GM21526 (cell line): ENCODE data around the gene CEACAM21.

ENCODE experiments used
- ATAC-seq: cut with Tn5 transposase; IDR thresholded peaks from one replicate; pipeline ENCODE4 v1.9.1; 2021; ENCODE audit warnings: moderate library complexity; ENCODE audit not compliant: unreplicated experiment, low FRiP score

CEACAM21 gene

GRCh38 chr19:41584260-41584810 is 8.4 kb downstream of the CEACAM21 start:
- ATAC-seq = no peak

DNA sequence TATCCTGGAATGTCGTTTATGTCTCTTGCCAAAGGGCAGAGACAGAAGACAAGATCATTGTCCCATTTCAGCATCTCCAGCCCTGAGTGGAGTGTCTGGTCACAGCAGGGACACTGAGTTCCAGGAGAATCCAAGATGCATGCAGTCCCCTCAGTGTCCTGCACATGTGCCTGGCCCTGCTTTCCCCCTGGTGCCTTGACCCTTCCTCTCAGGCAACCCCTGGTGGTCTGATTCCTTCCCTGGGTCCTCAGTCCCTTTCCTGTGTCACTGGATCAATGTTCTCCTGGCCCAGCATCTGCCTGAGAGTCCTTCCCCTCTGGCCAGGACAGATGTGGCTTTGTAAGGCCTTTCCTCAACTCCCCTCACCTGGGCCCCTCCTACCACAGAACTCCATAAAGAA is 9.0 kb downstream of the CEACAM21 start:
- ATAC-seq = no peak

- ATAC-seq = no peak
Observed at GRCh38 chr19:41586064-41586463, 10.1 kb downstream of the CEACAM21 start.

GRCh38 chr19:41587101-41587837 is 11.3 kb downstream of the CEACAM21 start:
- ATAC-seq = no peak

DNA sequence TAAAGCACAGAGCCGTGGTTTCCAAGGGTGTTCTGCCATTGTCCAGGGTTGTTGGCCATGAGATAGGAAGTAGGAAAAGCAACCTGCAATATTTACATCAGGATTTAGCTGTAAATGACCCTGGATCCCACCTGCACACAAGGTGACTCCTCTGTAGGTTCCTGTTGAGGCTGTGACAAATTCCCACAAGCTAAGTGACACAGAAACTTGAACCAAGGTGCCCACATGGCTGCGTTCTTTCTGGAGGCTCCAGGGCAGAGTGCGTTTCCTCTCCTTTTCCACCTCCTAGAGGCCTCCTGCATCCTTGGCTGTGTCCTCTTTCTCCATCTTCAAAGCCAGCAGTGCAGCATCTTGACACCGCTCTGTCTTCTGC is 11.9 kb downstream of the CEACAM21 start:
- ATAC-seq = no peak

GRCh38 chr19:41588497-41589209 is 12.7 kb downstream of the CEACAM21 start:
- ATAC-seq = no peak

- ATAC-seq = no peak
Observed at GRCh38 chr19:41589371-41589770, 13.4 kb downstream of the CEACAM21 start.

DNA sequence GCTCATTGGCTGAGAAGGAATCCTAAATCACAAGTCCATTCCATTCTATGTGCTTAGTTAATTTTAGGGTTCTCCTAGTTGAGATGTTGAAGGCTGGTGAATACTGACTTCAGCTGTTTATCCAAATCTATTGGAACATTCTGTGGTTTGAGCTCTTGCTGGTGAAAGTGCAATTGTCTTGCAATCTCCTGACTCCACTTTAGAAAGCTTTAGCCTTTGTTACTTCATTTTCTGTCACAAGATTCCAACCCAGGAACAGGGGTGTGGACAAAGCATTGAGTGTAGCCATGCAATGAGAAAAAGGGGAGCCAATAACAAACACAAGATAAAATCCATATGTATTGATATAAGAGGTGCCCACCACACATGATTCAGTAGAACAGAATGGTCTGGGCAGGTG is 15.0 kb downstream of the CEACAM21 start:
- ATAC-seq = no peak

DNA sequence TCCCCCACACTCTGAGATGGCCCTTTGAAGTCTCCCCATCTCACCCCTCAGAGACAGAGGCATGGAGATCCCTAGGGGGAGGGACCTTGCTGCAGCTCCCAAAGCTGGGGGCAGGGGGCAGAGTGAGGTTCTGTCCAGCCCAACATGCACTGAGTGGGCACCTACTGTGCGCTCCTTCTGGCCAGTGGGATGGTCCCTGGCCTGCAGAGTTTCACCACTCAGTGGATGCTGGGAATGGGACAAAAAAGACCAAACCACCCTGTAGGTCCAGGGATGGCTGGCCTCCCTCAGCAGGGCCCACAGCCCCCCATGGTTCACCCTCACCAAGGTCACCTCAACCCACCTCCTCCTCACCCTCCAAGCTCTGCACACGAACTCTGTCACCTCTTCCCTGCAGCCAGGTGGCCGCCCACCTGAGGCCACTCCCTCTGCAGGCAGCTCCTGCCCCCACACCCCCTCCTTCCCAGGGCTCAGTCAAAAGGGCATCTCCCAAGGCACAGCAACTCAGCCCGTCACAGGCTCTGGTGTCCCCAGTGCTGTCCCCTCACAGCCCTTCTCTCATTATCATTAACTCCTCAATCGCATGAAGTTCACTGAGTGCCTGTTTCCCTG is 16.1 kb downstream of the CEACAM21 start:
- ATAC-seq = no peak

DNA sequence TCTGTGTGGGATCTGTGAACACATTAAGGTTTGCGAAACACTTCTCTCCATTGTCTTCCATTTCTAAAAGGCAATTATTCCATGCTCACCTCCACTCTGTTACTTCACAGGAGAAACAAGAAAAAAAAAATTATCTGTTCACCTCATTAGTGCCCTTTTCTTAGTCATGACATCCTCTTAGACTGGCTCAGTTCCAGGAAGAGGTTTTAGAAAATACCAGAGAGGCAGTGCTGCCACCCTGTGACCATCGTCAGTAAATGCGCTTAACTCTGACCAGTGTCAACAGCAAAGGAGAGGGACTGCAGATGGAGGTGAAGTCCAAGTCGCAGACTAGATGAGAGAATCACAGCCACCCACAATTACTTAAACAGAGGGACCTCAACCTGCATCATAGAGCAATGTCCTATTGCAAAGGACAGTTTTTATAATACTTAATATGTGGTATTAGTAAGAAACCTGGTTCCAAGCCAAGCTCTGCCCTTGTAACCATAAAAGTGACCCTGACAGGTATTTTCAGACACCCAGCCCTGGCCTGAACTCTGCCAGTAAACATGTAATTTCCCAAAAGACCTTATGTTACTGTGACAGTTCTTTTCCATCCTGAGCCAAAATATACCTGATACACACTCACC is 19.4 kb downstream of the CEACAM21 start:
- ATAC-seq = no peak

DNA sequence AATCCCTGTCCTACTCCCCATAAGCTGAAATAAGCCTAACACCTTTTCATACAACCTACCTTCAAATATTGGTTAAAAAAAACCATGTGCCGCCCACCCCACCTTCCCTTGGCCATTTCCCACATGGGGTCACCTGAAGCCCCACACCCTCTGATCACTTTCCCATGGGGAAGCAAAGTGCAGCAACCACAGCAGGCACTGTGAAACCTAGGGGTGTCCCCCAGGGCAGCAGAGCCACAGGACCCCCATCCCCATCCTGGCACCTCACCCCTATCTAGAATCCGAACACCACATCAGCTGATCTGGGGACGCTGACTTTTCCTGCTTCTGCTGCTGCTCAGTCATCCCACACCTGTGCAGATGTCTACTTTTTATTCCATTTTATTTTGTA is 19.9 kb downstream of the CEACAM21 start:
- no peak for ATAC-seq

GRCh38 chr19:41597600-41598041 is 21.7 kb downstream of the CEACAM21 start:
- peak; percentile 71 for ATAC-seq

DNA sequence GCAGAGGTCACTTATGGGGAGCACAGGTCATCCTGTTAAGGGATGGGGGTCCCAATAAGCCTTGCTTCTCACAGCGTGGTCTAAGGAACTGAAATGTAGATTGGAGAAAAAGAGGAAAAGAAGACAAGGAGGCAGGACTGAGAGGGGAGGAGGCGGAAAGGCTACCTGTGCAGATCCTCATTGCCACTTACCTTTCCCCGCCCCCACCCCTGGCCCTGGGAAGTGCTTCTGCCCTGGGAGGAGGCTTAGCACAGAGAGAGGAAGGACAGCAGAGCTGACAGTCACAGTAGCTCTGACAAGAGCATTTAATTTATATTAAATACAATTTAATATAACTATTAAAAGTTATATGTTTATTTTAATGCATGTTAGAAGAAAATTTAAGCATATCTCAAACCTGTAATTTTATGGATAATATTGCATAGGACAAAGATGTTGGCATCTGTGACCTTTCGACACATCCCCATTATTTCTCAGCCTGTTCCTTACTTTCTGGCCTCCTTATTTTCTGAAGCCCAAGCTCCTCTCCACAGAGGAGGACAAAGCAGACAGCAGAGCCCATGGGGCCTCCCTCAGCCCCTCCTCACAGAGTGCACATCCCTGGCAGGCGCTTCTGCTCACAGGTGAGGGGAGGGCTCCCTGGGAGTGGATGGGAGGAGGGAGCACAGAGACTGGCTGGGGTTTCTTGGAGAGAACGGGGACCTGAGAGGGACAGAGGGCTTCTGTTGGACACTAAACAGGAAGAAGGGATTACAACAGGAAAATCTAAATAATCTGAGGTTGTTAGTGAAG is 23.4 kb downstream of the CEACAM21 start:
- ATAC-seq = no peak

- no peak for ATAC-seq
Observed at GRCh38 chr19:41601771-41602170, 25.8 kb downstream of the CEACAM21 start.

DNA sequence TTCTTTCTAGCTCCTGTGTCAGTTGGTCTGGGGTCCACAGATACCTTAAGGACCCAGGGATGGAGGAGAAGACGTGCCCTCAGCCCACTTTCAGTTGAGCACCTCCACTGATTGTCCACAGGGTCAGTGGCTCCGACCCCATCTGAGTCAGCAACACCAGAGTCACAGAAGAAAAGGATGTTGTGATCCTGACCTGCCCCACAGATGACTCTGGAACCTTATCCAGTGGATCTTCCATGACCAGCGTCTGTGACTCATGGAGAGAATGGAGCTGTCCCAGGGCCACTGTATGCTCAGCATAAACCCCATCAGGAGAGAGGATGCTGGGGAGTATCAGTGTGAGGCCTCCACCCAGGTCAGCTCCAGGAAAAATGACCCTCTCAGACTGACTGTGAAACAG is 28.9 kb downstream of the CEACAM21 start:
- ATAC-seq = no peak

DNA sequence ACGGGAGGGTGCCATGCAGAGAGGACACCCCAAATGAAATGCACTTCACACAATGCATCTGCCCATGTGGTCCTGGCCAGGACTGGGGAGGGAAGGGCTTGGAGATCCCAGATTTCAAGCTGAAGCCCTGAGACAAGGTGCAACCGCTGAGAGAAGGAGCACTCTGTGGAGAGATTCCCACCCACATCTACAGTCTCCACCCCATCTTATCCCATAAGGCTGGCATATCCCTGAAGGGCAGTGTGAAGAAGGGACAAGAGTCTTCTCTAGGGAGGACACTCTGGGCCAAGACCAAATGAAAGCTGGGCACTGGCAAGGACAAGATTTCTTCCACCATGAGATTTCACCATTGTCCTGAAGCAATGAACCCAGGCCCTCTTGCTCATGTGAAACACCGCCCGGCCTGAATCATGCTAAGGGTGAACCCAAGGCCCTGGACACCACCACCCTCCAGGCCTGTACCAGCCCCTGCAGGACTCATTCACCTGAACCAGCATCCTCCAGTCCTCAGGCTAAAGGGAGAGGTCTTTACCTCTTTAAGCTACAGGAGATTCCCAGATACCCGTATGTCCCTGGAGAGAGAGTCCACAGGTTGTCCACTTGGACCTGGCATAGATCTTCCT is 30.4 kb downstream of the CEACAM21 start:
- ATAC-seq = no peak

- no peak for ATAC-seq
Observed at GRCh38 chr19:41607668-41608067, 31.7 kb downstream of the CEACAM21 start.

- ATAC-seq = no peak
Observed at GRCh38 chr19:41610789-41611188, 34.8 kb downstream of the CEACAM21 start.

GRCh38 chr19:41612483-41612882 is 36.5 kb downstream of the CEACAM21 start:
- no peak for ATAC-seq

- ATAC-seq = no peak
Observed at GRCh38 chr19:41615207-41615606, 39.2 kb downstream of the CEACAM21 start.
